HG02885 (cell line): ENCODE data around the gene RAD23B.

Experiments
- ATAC-seq: cut with Tn5 transposase; IDR thresholded peaks from one replicate; pipeline ENCODE4 v1.9.1; 2021; ENCODE audit warnings: mild to moderate bottlenecking; ENCODE audit not compliant: unreplicated experiment, poor library complexity

RAD23B gene

DNA sequence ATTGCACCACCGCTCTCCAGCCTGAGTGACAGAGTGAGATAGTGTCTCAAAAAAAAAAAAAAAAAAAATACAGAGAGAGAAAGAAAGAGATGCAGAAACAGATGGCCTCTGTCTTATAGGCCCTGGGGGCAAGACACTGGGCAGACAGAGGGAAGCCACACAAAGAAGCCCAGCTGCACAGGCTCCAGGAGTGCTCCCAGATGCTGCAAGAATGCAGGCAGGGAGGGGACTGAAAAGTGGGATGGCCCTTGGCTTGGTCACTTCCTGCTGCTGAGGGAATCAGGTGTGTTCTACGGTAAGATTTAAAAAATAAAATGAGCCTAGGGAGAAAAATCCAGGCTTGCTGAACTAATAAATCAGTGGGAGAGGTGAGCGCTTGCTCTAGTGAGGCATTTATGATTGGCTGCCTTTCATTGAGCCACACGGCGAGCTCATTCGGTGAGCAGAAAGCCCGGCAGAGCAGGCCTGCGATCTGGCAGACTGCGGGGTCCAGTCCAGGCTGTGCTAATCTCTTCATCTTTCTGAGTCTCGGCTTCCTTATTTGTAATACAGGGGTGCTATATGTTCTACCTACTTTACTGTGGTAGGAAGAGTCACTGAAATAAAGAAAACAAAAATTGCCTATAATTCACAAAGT, 80.6 kb downstream of the RAD23B start:
- ATAC-seq, result no peak

DNA sequence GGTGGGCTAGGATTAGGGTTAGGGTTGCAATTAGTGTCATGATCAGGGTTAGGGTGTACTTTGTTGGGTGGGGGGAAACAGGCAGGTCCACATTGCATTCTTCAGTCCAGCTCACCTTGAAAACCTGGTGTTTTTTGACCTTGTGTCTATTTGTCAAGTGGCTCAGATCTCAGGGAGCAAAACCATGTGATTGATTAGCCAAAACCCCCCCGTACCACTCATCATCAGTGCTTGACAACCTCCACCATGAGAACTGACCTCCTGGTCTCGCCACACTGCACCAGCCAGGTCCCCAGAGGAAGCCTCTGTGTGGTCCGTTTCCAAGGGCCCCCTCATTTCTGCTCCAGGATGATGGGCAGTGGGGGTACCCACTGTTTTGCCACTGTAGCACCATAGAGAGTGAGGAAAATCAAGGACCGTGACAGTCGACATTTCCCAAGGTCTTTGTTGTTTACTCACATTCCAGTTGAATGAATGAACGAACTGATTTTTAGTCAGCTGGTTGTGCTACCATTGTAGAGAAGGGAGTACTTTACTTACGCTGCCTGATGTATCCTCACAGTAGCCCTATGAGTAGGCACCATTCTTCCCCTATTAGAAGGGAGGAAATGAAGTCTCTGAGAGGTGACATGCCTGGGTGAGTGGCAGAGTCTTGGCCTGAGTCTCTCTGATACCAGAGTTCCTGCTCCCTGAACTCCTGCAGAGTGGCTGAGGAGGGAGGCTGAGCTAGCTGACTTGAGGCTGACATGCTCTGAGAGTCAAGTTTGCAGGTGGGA, 84.8 kb downstream of the RAD23B start:
- no peak for ATAC-seq

DNA sequence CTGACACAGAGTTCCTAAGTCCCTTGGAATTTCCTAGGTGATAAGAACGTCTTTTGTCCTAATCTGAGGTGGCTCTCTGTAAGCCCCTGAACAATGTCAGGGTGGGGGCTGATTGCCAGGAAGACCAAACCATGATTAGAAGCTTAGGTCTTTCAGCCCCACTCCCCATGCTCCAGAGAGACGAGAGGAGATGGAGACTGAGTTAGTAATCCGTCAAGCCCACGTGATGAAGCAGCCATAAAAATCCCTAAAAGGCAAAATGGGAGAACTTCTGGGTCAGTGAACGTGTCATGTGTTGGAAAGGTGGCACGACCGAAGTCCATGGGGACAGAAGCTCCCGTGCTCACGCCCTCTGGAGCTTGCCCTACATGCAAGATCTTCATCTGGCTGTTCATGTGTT, 85.6 kb downstream of the RAD23B start:
- no peak for ATAC-seq

DNA sequence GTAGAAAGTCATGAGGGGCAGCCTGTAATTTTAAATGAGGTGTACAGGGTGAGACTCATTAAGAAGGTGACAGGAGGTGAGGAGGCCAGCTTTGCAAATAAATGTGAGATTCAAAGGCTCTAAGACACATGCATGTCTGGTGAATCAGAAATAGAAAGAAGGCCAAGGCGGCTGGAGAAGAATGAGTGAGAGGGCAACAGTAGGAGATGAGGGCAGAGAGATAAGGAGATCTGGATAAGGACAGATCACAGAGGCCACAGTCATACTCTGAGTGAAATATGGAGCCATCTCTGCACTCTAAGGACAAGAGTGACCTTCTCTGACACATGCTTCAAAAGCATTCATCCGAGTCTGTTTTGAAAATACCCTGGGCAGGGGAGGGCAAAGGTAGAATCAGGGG, 90.7 kb downstream of the RAD23B start:
- no peak for ATAC-seq

DNA sequence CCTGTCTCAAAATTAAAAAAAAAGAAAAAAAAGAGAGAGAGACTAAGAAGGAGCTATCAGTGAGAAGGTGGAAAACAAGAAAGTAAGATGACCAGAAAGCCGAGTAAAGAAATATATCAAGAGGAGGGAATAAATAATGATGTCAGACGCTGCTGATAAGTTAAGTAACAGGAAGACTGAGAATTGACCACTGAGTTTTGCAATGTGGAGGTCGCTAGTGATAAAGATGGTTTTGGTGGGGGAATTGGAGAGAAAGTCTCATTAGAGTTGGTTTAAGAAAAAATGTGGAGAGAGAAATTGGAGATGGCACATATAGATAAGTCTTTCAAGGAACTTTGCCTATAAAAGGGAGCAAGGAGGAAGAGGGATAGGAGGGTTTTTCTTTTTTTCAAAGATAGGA, 91.9 kb downstream of the RAD23B start:
- ATAC-seq, result no peak

DNA sequence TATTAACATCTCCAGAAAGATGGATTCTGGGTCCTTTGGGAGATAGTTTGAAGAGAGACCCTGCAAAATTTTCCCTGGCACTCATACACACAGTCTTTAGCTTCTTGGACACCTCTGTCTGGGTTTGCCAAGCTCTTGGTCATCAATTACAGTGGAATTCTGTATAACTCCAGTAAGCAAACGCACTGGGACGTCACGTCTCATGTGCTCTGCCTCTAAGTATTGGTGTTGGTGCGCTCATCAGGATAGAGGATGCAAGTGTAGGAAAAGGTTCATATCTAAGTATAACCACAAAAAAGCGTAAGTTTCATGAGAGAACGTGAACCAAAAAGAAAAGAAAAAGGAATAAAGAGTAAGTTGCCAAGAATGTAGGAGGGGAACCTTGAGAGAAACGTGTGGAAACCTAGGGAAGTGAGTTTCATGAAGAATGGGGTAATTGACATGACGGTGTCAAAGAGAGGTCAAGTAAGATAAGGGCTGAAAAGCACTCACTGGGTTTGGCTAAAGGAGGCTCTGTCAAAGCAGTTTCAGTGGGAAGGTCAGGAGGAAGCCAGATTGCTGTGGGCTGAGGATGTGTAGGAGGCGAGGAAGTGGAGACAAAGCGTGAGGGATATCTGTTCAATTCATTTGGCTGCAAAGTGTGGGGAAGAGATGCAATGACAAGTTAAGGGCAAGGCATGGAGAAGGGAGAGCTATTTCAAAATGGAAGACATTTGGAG, 92.7 kb downstream of the RAD23B start:
- ATAC-seq, result no peak

DNA sequence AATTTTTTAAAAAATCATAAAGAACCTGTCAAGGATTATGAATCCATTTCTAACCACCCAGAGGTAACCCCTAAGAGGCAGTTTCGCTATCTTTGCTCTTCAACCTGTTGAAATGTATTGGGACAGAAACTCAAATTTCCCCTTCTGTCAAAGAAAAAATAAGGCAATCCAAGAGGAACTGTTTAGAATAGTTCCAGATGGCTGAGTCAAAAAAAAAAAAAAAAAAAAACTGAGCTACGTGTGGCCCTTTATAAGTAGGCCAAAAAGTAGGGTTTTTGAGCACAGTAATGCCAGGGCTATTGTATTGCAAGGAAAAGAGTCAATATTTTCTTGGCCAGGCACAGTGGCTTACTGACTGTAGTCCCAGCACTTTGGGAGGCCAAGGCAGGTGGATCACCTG, 94.9 kb downstream of the RAD23B start:
- no peak for ATAC-seq
